Measurements from ENCODE around the gene BTG2. TPM values are rescaled to one million over a fixed set of nuclear protein-coding genes. Genes with fewer than 3 reads are reported as not detected.

BTG2 gene
- total RNA-seq, 1 experiment from 2014 or later: 24.2 TPM

DNA sequence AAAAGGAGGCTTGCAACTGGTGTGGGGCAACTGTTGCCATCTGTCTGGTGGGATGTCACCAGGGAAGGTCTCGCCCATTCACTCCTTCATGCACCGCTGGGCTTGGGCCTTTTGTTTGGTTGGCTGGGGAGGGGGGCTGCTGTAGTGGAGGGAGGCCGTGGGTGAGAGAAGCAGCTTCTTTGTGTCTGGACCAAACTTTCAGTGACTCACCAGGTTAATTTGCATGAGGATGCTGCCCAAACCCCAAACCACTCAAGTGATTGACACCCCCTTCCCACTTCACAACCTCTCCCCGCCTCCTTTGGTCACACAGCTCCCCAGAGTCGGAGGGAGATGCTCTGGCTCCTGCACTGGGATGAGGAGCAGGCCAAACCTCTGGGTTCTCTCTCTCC is 19.7 kb downstream of the BTG2 start:
- ChIA-PET POLR2A (interaction anchor here (4.3 kb wide), 1 partner anchor 17 kb away, joined by 15 read pairs; no protein-coding TSS in a partner anchor), CTCF (interaction anchor here (0.7 kb wide), 1 partner anchor 163 kb away, joined by 4 read pairs; no protein-coding TSS in a partner anchor), RAD21 (ENCODE audit: low non-redundant PET in 1 of 2, low total read pairs in 2 of 2, uncharacterized antibody in 2 of 2, unreplicated experiment in 2 of 2) (no interaction called here)
- Histone ChIP-seq H3K9me3 (ENCODE audit: control insufficient read depth in 1 of 2, insufficient read depth in 1 of 2, low read depth in 1 of 2, low read length in 2 of 2) (no peaks in the 10 kb centered on the region), H3K4me3 (replicated peaks in 1 of 2; ENCODE audit: low read depth in 1 of 2, low read length in 2 of 2) (no peak overlapping the region), H3K9me2 (ENCODE audit: insufficient read depth) (no peaks in the 10 kb centered on the region), H3K4me2 (ENCODE audit: low read length) (no peak overlapping the region), H3K27ac (ENCODE audit: low read depth, low read length) (no peak overlapping the region), H3K9ac (ENCODE audit: low read length) (no peak overlapping the region), H4K20me1 (ENCODE audit: insufficient read depth) (no peaks in the 10 kb centered on the region), H2AFZ (ENCODE audit: low read depth, low read length, poor library complexity, severe bottlenecking) (no peak overlapping the region), H3K27me3 (ENCODE audit: insufficient read depth, low read length) (peaks cover 11% of the 10 kb centered on the region; the same call in 1 of the 2 replicates), H3K79me2 (ENCODE audit: insufficient read depth, low read length) (no peaks in the 10 kb centered on the region), H3K4me1 (ENCODE audit: control insufficient read depth in 1 of 2, insufficient read depth in 2 of 2, low read length in 2 of 2) (peaks cover 11 to 18% of the 10 kb centered on the region in 2 experiments; a peak in 3 of 4 replicates), H3K36me3 (ENCODE audit: control insufficient read depth in 1 of 2, insufficient read depth in 2 of 2, low read length in 2 of 2) (no peaks in the 10 kb centered on the region)
- DNase-seq (ENCODE audit: low read depth, low spot score): no peak
- ATAC-seq: no peak
- intact Hi-C loops (cut with micrococcal nuclease): no loop called here
- TF ChIP-seq ZBTB33 (IDR thresholded peaks at IDR 0.05; ENCODE audit: extremely low read depth, insufficient replicate concordance, low read length) (no peak), SRF (IDR thresholded peaks at IDR 0.05; ENCODE audit: low read depth) (no peak), EZH2phosphoT487 (IDR thresholded peaks at IDR 0.05; ENCODE audit: borderline replicate concordance) (no peak)
- BruUV-seq (replicated peaks): no TSS peak

DNA sequence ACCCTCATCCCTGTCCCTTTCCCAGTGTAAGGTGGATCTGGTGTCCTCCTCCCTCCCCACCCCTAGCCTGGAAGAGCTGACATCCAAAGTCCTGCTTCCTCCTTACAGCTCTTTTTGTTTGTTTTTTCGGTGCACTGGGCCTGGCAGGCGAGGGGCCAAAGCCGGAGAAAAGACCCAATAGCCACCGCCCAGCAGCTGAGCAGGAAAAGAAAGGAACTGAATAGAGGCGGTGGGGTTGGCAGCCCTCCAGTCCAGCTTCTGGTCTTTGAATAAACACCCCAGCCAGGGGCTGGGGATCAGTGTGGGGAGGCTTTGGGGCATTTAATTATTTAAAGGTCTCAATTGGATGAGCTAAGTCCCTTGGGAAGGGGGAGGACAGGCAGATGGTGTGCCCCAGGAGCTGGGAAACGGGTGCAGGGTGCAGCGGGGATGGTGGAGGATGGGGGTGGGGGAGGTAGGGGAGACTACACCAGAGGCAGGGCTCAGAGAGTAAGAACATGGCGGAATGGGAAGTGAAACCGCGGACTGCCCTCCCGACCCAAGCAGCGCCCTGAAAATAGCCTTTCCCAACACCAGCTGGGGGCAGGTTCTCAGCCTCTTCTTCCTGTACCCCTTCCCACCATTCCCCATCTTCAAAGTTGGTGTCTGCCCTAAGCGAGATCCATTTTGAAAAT is 20.2 kb downstream of the BTG2 start:
- Histone ChIP-seq H3K27me3 (ENCODE audit: insufficient read depth, low read length) (peaks cover 11% of the 10 kb centered on the region; the same call in 1 of the 2 replicates), H3K36me3 (ENCODE audit: control insufficient read depth in 1 of 2, insufficient read depth in 2 of 2, low read length in 2 of 2) (no peaks in the 10 kb centered on the region), H3K27ac (ENCODE audit: low read depth, low read length) (no peak overlapping the region), H3K4me3 (replicated peaks in 1 of 2; ENCODE audit: low read depth in 1 of 2, low read length in 2 of 2) (no peak overlapping the region), H2AFZ (ENCODE audit: low read depth, low read length, poor library complexity, severe bottlenecking) (no peak overlapping the region), H3K79me2 (ENCODE audit: insufficient read depth, low read length) (no peaks in the 10 kb centered on the region), H3K9me2 (ENCODE audit: insufficient read depth) (no peaks in the 10 kb centered on the region), H3K9me3 (ENCODE audit: control insufficient read depth in 1 of 2, insufficient read depth in 1 of 2, low read depth in 1 of 2, low read length in 2 of 2) (no peaks in the 10 kb centered on the region), H3K9ac (ENCODE audit: low read length) (no peak overlapping the region), H3K4me2 (ENCODE audit: low read length) (no peak overlapping the region), H4K20me1 (ENCODE audit: insufficient read depth) (no peaks in the 10 kb centered on the region), H3K4me1 (ENCODE audit: control insufficient read depth in 1 of 2, insufficient read depth in 2 of 2, low read length in 2 of 2) (peaks cover 11 to 18% of the 10 kb centered on the region in 2 experiments; a peak in 3 of 4 replicates)
- ChIA-PET CTCF (interaction anchor here (0.7 kb wide), 2 partner anchors 17 to 162 kb away, joined by 3 to 4 read pairs; no protein-coding TSS in a partner anchor), POLR2A (interaction anchor here (1.8 to 4.3 kb wide), 3 partner anchors 9 to 53 kb away, joined by 5 to 15 read pairs (median 6); no protein-coding TSS in a partner anchor), RAD21 (ENCODE audit: low non-redundant PET in 1 of 2, low total read pairs in 2 of 2, uncharacterized antibody in 2 of 2, unreplicated experiment in 2 of 2) (no interaction called here)
- BruUV-seq (replicated peaks): no TSS peak
- no peak for DNase-seq (ENCODE audit: low read depth, low spot score)
- ATAC-seq: no peak
- TF ChIP-seq FOSL1 (IDR thresholded peaks at IDR 0.05; ENCODE audit: low read depth) (no peak), SP1 (IDR thresholded peaks at IDR 0.05; ENCODE audit: low read depth) (no peak), POLR2A (IDR thresholded peaks at IDR 0.05; ENCODE audit: borderline replicate concordance, extremely low read depth, insufficient read depth, insufficient read length) (no peak), REST (IDR thresholded peaks at IDR 0.05; ENCODE audit: low read depth) (no peak), EZH2phosphoT487 (IDR thresholded peaks at IDR 0.05; ENCODE audit: borderline replicate concordance) (no peak), YY1 (IDR thresholded peaks at IDR 0.05; ENCODE audit: extremely low read depth, insufficient replicate concordance, low read depth, low read length) (no peak), POLR2AphosphoS5 (IDR thresholded peaks at IDR 0.05; ENCODE audit: low read depth, low read length) (no peak), CBX3 (IDR thresholded peaks at IDR 0.05; ENCODE audit: low read depth) (no peak)
- TF ChIP-seq, protein P1, sequence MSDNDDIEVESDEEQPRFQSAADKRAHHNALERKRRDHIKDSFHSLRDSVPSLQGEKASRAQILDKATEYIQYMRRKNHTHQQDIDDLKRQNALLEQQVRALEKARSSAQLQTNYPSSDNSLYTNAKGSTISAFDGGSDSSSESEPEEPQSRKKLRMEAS (IDR thresholded peaks at IDR 0.05): no peak
- TF ChIP-seq, protein P2, sequence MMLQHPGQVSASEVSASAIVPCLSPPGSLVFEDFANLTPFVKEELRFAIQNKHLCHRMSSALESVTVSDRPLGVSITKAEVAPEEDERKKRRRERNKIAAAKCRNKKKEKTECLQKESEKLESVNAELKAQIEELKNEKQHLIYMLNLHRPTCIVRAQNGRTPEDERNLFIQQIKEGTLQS (IDR thresholded peaks at IDR 0.05): no peak
- intact Hi-C loops (cut with micrococcal nuclease): loop anchor here (2.0 kb wide), 1 partner anchor 45 kb away; no protein-coding TSS in a partner anchor
